Thymus (tissue), 11 donors: Measurements from ENCODE around the gene DIP2B. TPM values are rescaled to one million over a fixed set of nuclear protein-coding genes. Genes with fewer than 3 reads are reported as not detected.

ENCODE experiments used
- DNase-seq, 9 donors: peaks; one replicate each; pipeline ENCODE4 v3.0.0-alpha.2; 2013; ENCODE audit warnings: low spot score in 9 of 9, low read depth in 6 of 9, missing footprints in 1 of 9
- H3K27ac ChIP-seq, 2 donors: one replicate each; pipeline ENCODE4 v1.5.1; 2013; ENCODE audit warnings: control low read depth in 1 of 2, low read depth in 1 of 2, low read length in 1 of 2, mild to moderate bottlenecking in 1 of 2, moderate library complexity in 1 of 2
- H3K27me3 ChIP-seq, 2 donors: one replicate each; pipeline ENCODE4 v1.5.1; 2013; ENCODE audit warnings: low read length in 1 of 2; ENCODE audit not compliant: control insufficient read depth in 2 of 2, insufficient read depth in 1 of 2
- H3K36me3 ChIP-seq, 2 donors: one replicate each; pipeline ENCODE4 v1.5.1; 2013; ENCODE audit warnings: low read length in 1 of 2, mild to moderate bottlenecking in 1 of 2, moderate library complexity in 1 of 2; ENCODE audit not compliant: control insufficient read depth in 2 of 2, insufficient read depth in 2 of 2
- H3K4me1 ChIP-seq, 2 donors: one replicate each; pipeline ENCODE4 v1.5.1; 2013; ENCODE audit warnings: low read length in 2 of 2; ENCODE audit not compliant: control insufficient read depth in 2 of 2, insufficient read depth in 2 of 2
- H3K4me3 ChIP-seq, 2 donors: one replicate each; pipeline ENCODE4 v1.5.1; 2013; ENCODE audit warnings: low read length in 2 of 2, control low read depth in 1 of 2, mild to moderate bottlenecking in 1 of 2
- H3K9me3 ChIP-seq, 2 donors: one replicate each; pipeline ENCODE4 v1.5.1; 2013; ENCODE audit warnings: low read length in 1 of 2, mild to moderate bottlenecking in 1 of 2; ENCODE audit not compliant: control insufficient read depth in 2 of 2, insufficient read depth in 1 of 2
- WGBS: extraction: QIAGEN DNeasy Blood & Tissue Kit; methylation state at CpG from one replicate; pipeline ENCODE4 v1.1.7; 2013; 5-methylcytosine and 5-hydroxymethylcytosine counted together
- polyA plus RNA-seq: library from polyadenylated mRNA; stranded (reverse); fragments of 200-250 nt; gene quantifications from one replicate; pipeline ENCODE4 v1.2.3, GENCODE V29; 2013
- total RNA-seq: library from RNA; stranded (reverse); fragments of 120-200 nt; gene quantifications from one replicate; pipeline ENCODE4 v1.2.4, GENCODE V29; 2013
- donor health status: healthy.

DIP2B gene
- total and polyA plus RNA-seq, 2 donors = 8.9 to 12.7 TPM

DNA sequence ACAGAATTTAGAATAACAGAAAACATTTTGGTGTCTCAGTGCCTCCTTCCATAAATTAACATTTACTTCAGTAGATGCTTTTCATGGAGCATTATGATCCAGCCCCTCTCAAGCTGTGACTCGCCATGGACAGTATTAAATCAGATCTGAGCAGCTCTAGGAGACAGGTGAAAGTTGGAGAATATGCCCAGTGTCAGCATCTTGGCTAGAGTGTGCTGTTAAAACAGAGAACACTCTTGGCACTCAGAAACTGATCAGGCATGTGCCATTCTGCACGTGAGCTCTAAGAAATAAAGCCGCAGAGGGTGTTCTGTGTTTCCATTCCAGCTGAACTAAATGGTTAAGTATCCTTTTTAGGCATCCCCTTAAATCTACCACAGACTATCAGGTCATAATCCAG lies 68.0 kb downstream of the DIP2B start:
- Histone ChIP-seq H3K9me3 (peaks cover 0 to 2% of the 10 kb centered on the region in 2 donors), H3K27ac (no peak overlapping the region), H3K4me3 (no peak overlapping the region), H3K4me1 (peaks cover 0 to 7% of the 10 kb centered on the region in 2 donors), H3K27me3 (no peaks in the 10 kb centered on the region), H3K36me3 (no peaks in the 10 kb centered on the region)
- WGBS = 90% methylated on average over 3 of the region's 3 CpGs
- DNase-seq = no peak

DNA sequence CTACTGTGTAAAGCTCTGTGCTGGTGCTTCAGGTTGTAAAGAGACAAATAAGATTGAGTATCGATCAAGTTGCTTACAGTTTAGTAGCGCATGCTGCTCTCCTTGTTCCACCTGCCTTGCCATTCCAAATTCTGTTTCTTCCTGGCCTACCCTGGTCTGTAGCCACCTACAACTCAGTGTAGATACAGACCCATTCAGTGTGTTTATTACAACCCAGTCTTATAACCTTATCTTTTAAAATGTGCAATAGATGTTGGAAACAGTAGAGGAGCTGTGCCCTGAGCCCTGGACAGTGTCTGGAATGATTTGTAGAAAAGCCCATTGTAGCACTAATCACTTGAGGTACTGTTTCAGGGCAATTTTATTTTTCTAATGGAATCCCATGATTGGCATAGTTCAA lies 68.5 kb downstream of the DIP2B start:
- DNase-seq = no peak
- no peaks in the 10 kb centered on the region for H3K36me3 ChIP-seq
- 97% methylated on average over 2 of the region's 2 CpGs for WGBS
- no peak overlapping the region for H3K27ac ChIP-seq
- peaks cover 0 to 5% of the 10 kb centered on the region in 2 donors for H3K4me1 ChIP-seq
- no peak overlapping the region for H3K4me3 ChIP-seq
- H3K9me3 ChIP-seq = peaks cover 0 to 2% of the 10 kb centered on the region in 2 donors
- no peaks in the 10 kb centered on the region for H3K27me3 ChIP-seq

DNA sequence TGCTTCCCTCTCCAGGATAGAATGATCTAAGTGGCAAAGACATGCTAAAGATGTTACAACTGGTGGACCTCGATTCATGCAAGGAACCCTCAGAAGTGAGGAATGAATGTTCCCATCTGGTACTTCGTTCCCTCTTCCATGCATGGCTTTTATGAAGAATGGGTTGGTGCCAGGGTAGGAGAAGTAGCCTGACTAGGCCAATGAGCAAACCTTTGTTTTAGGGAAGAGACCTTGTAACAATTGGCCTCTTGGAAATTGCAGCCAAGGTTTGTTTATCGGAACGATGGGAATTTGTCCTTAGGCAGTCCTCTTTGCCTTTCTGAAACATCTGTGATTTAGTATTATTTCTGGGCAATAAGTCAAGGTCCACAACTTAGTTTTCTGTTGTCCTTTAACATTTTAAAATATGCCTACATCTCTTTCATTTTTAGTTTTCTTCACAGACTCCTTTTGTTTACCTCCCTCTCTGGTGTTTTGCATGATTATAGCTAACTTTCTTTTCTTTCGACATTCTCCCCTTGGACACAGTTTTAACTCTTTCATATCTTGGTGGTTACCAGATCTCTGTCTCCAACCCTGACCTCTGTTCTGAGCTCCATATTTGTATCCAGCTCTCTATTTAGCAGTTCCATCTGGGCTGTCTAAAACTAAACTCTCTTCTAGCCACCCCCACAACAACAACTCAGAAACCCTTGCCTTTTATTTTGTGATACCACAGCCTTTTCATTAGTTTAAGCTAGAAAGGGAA lies 70.0 kb downstream of the DIP2B start:
- Histone ChIP-seq H3K9me3 (peaks cover 0 to 2% of the 10 kb centered on the region in 2 donors), H3K36me3 (no peaks in the 10 kb centered on the region), H3K27ac (no peak overlapping the region), H3K27me3 (no peaks in the 10 kb centered on the region), H3K4me3 (no peak overlapping the region), H3K4me1 (peaks cover 0 to 2% of the 10 kb centered on the region in 2 donors)
- no peak for DNase-seq
- WGBS = 93% methylated on average over 5 of the region's 5 CpGs

DNA sequence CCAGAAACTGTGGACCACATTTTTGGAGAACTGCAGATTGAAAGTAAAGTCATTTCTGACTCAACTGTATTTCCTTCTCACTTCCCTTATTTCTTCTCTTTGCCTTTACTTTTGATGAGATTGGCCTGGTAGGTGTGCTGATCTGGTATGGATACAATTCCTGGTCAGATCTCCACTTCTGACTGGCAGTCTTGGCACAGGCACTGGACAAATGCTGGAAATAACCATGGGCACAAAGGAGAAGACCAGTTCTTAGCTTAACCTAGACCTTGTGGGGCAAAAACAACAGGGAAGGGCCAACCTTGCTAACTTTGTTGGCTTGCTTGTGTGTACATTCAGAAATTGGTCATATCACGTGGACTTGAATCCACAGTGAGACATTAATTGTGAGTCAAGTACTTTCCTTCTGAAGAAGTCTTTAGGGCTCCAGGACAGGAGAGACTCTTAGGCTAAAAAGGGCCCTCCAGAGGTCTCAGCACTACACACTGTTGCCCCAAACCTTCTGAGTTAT lies 75.0 kb downstream of the DIP2B start:
- DNase-seq = no peak
- H3K4me1 ChIP-seq = peaks cover 0 to 15% of the 10 kb centered on the region in 2 donors
- H3K27ac ChIP-seq = no peak overlapping the region

DNA sequence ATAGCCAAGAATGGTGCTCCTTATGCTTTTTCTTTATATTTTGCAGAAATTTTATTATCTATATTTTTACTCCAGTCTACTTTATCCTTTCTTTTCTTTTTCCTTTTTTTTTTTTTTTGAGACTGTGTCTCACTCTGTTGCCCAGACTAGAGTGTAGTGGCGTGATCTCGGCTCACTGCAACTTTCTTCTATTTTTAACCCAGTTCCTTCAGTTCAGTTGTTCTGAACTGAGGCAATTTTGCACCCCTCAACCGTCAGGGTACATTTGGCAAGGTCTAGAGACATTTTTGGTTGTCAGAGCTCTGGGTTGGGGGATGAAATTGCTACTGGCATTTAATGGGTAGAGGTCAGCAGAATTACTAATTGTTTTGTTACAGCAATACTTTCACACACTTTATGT lies 75.7 kb downstream of the DIP2B start:
- Histone ChIP-seq H3K9me3 (no peaks in the 10 kb centered on the region), H3K27ac (no peak overlapping the region), H3K4me3 (no peak overlapping the region), H3K4me1 (peaks cover 0 to 15% of the 10 kb centered on the region in 2 donors), H3K27me3 (no peaks in the 10 kb centered on the region), H3K36me3 (no peaks in the 10 kb centered on the region)
- DNase-seq = no peak
- WGBS = 95% methylated on average over 3 of the region's 3 CpGs

More for the DNA sequence above, 75.0 kb downstream of the DIP2B start:
- 90% methylated on average over 1 of the region's 1 CpG for WGBS
- H3K36me3 ChIP-seq = no peaks in the 10 kb centered on the region
- H3K9me3 ChIP-seq = no peaks in the 10 kb centered on the region
- no peak overlapping the region for H3K4me3 ChIP-seq
- no peaks in the 10 kb centered on the region for H3K27me3 ChIP-seq

DNA sequence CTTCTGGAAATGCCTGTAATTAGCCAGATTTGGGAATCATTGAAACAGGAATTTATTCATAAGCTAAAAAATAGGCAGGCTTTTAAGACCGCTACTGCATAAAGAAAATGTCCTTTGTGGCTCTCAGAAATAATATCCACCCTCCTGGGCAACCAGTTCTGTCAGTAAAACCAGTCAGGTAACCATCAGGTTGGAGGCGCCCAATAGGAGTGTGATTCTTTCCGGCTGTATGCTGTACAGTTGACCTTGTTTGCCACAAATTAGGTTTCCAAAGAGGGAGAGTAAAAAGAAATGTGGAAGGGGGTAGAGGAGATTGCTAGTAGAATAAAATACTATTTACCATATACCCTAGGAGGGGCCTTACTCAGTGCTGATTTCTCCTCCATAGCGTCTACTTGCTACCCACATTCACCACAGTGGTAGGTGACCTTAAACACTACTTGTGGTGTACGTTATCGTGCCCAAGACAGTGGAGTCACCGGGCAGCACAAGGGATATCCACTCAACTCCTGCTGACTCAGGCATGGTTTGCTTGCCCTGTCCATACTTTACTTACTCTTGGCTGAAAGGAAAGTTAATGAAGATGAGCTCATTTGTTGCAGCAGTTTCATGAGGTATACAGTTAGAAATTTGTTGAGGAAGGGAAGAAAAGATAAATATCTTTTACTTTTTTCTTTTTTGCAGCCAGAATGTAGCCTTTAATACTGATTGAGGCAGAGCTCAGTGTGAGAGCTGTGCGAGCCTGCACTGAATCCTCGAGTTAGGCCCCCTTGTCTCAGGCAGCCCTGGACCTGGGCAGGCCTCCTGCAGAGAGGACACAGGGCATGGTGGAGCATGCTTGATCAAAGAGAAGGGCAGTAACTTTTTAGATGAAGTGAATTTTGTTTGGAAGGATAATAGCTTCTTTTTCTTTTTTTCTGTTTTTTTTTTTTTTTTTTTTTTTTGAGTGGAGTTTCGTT lies 76.7 kb downstream of the DIP2B start:
- WGBS = 97% methylated on average over 10 of the region's 10 CpGs
- no peaks in the 10 kb centered on the region for H3K27me3 ChIP-seq

DNA sequence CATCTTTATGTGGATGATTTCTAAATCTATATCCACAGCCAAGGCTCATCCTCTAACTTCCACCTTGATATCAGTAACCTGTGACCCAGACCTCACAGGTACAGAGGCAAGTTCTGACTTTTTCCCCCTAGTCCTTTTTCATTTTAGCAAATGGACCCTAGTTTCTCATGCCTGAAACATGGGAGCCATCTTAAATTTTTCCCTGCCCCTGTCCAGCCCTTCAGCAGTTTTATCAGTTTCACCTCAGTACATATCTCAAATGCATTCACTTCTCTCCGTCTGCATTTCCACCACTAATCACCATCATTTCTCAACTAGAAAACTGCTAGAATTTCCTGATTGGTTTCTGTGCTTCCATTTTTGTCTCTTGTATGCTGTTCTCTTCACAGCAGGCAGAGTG lies 79.3 kb downstream of the DIP2B start:
- H3K4me1 ChIP-seq = peaks cover 0 to 15% of the 10 kb centered on the region in 2 donors
- 98% methylated on average over 1 of the region's 1 CpG for WGBS

More for the DNA sequence above, 76.7 kb downstream of the DIP2B start:
- DNase-seq = no peak
- peaks cover 0 to 15% of the 10 kb centered on the region in 2 donors for H3K4me1 ChIP-seq
- no peaks in the 10 kb centered on the region for H3K9me3 ChIP-seq
- H3K27ac ChIP-seq = peak overlapping the region in 1 of 2 donors; percentile 31
- no peak overlapping the region for H3K4me3 ChIP-seq
- no peaks in the 10 kb centered on the region for H3K36me3 ChIP-seq

DNA sequence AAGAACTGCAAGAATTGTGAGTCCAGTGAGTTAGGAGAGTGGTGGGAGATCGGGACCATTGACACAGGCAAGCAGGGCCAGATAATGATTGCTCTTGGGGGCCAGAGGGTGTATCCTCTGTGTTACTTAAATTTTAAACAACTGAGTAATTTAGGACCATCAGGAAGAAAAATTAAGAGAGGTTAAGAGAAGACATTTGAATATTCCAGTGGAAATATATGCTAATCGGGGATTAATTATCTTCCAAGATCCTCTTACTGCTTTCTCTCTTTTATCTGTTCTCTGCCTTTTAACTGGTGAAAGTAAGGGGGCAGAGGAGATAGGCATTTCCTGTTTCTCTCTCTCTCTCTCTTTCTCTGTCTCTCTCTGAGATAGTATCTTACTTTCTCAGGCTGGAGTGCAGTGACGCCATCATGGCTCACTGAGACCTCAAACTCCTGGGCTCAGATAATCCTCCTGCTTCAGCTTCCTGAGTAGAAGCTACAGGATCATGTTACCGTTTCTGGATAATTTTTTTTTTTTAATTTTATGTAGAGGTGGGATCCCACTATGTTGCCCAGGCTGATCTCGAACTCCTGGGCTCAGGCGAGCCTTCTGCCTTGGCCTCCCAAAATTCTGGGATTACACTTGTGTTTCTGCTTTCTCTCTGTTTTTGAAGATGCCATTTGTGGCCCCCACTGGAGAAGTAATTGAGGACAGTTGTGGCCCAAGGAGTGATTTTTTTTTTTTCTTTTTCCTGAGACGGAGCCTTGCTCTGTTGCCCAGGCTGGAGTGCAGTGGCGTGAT lies 85.1 kb downstream of the DIP2B start:
- Histone ChIP-seq H3K27me3 (no peaks in the 10 kb centered on the region), H3K4me3 (no peak overlapping the region), H3K9me3 (no peaks in the 10 kb centered on the region), H3K36me3 (no peaks in the 10 kb centered on the region), H3K4me1 (peaks cover 11 to 12% of the 10 kb centered on the region in 2 donors), H3K27ac (peak overlapping the region; percentile 31 to 50)
- peak in 8 of 9 donors; percentile 16 to 74 (median 44) for DNase-seq
- 73% methylated on average over 8 of the region's 8 CpGs for WGBS

More for the DNA sequence above, 79.3 kb downstream of the DIP2B start:
- Histone ChIP-seq H3K27ac (no peak overlapping the region), H3K9me3 (no peaks in the 10 kb centered on the region), H3K4me3 (no peak overlapping the region), H3K36me3 (no peaks in the 10 kb centered on the region), H3K27me3 (no peaks in the 10 kb centered on the region)
- no peak for DNase-seq
